AG04450 (cell line): ENCODE data around the gene RGS12. TPM values are rescaled to one million over a fixed set of nuclear protein-coding genes. Genes with fewer than 3 reads are reported as not detected.

ENCODE experiments used
- CTCF ChIA-PET: fragments of 300-600, 350-600 bp; formaldehyde crosslinking; extraction: SDS; loops from one replicate; lab custom pipeline; 2022; ENCODE audit warnings: antibody characterized with exemption, inconsistent platforms; lab: Charles Lee
- POLR2A ChIA-PET: fragments of 350-600 bp; formaldehyde crosslinking; extraction: SDS; loops from one replicate; lab custom pipeline; 2021; ENCODE audit warnings: antibody characterized with exemption, inconsistent platforms; lab: Yijun Ruan, JAX
- DNase-seq: peaks from one replicate; pipeline ENCODE4 v3.0.0-alpha.2; 2011; ENCODE audit warnings: low read depth, low spot score
- H3K27ac ChIP-seq: one replicate; pipeline ENCODE4 v1.5.1; 2012; ENCODE audit warnings: low read depth, low read length, control low read depth
- H3K27me3 ChIP-seq: one replicate; pipeline ENCODE4 v1.6.0; 2012; ENCODE audit warnings: low read length; ENCODE audit not compliant: control insufficient read depth, insufficient read depth
- H3K4me3 ChIP-seq: 2 replicates; pipeline ENCODE4 v1.5.1; 2011; ENCODE audit warnings: mild to moderate bottlenecking, low read depth, low read length, control low read depth
- H3K9me3 ChIP-seq: 2 replicates; pipeline ENCODE4 v1.5.1; 2012; ENCODE audit warnings: low read length; ENCODE audit not compliant: control insufficient read depth, insufficient read depth
- CTCF ChIP-seq: IDR thresholded peaks from 2 replicates; pipeline ENCODE4 v1.5.1; 2011; ENCODE audit warnings: low read depth, low read length, control low read depth, inconsistent platforms
- polyA plus RNA-seq: library from polyadenylated mRNA; depleted of rRNA; stranded (reverse); fragments of >200 nt; gene quantifications from 2 replicates; pipeline ENCODE4 v1.2.3, GENCODE V29; 2011

The RGS12 gene
- polyA plus RNA-seq, 1 experiment = 12.5 TPM

GRCh38 chr4:3307486-3307885, 14.7 kb downstream of the RGS12 start:
- POLR2A ChIA-PET = no interaction called here
- Histone ChIP-seq H3K27ac (no peak overlapping the region), H3K4me3 (no peak overlapping the region), H3K9me3 (no peaks in the 10 kb centered on the region), H3K27me3 (no peaks in the 10 kb centered on the region)
- no peak for DNase-seq
- CTCF ChIA-PET = no interaction called here
- TF ChIP-seq CTCF = no peak

DNA sequence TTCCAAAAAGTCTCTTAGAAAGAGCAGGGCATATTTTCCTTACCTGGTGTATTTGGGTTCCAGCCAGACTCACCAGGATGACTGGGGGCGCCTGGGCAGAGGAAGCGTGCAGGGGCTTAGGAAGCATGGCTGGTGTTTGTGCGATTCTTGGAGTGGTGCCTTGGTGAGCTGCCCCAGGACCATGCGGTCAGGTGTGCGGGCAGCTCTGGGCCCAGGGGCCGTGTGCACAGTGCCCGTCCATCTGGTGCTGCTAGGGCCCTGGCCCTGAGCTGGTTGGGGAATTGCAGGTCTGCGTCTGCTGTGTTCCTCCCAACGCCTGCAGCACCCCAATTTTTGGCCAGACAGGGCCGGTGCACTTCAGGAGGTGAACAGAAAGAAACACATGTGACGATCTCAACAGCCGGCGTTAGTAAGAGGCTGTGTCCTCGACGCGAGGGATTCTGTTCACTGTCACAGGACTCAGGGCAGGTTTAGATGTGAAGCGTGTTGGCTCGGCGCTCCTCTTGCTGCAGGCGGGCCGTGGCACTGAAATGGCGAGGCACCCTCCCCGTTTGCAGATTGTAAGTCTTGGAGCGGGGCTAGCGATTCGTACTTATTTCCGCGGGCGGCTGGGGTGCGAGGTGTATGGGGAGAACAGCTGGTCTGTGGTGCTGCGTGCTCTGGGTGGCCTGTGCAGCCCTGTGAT, 15.2 kb downstream of the RGS12 start:
- H3K27me3 ChIP-seq = no peaks in the 10 kb centered on the region
- H3K4me3 ChIP-seq = no peak overlapping the region
- no peak for TF ChIP-seq CTCF
- no peak overlapping the region for H3K27ac ChIP-seq
- ChIA-PET POLR2A (no interaction called here), CTCF (no interaction called here)
- no peak for DNase-seq
- H3K9me3 ChIP-seq = no peaks in the 10 kb centered on the region

GRCh38 chr4:3308691-3309090, 15.9 kb downstream of the RGS12 start:
- POLR2A ChIA-PET = no interaction called here
- TF ChIP-seq CTCF = no peak
- H3K27ac ChIP-seq = no peak overlapping the region
- H3K27me3 ChIP-seq = no peaks in the 10 kb centered on the region
- no peak overlapping the region for H3K4me3 ChIP-seq
- CTCF ChIA-PET = no interaction called here
- H3K9me3 ChIP-seq = no peaks in the 10 kb centered on the region
- DNase-seq = no peak

- H3K4me3 ChIP-seq = no peak overlapping the region
- CTCF ChIA-PET = no interaction called here
- H3K27ac ChIP-seq = no peak overlapping the region
- no peak for DNase-seq
- H3K27me3 ChIP-seq = no peaks in the 10 kb centered on the region
- no peak for TF ChIP-seq CTCF
- no peaks in the 10 kb centered on the region for H3K9me3 ChIP-seq
- POLR2A ChIA-PET = no interaction called here
These were observed 17.7 kb downstream of the RGS12 start for GRCh38 chr4:3310301-3311094.

GRCh38 chr4:3311095-3311372, 18.2 kb downstream of the RGS12 start:
- Histone ChIP-seq H3K27me3 (no peaks in the 10 kb centered on the region), H3K9me3 (no peaks in the 10 kb centered on the region), H3K27ac (no peak overlapping the region), H3K4me3 (no peak overlapping the region)
- ChIA-PET POLR2A (no interaction called here), CTCF (no interaction called here)
- TF ChIP-seq CTCF = no peak
- no peak for DNase-seq
